ENCODE measurements around the gene LIN28A.

LIN28A gene

DNA sequence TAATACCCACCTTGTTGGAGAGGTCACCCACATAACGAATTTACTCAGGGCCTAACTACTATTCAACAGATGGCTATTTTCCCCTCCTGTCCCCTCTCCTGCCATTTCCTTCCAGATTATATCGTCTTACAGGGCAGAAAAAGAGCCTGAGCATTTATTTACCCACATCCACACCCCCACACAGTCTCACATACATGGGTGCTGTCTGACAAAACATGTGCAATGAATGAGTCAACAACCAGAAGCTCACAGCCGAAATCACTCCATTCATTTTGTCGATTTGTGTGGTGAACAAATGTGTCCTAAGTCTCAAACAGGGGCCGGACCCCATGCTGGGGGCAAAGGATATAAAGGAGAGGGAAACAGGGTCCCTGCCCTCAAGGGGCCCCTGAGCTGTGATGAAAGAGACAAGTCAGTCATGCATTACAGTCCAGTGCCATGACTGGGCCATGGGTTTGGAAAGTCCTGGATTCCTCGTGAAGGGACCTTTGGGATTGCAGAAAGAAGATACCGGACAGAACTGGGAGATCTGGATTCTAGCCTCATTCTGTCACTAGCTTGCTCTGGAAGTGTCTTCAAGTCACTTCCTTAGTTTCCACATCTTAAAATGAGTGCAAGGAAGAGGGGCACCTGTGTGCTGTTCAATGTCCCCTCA lies 21.7 kb upstream of the LIN28A start:
- DNase-seq: no peak

DNA sequence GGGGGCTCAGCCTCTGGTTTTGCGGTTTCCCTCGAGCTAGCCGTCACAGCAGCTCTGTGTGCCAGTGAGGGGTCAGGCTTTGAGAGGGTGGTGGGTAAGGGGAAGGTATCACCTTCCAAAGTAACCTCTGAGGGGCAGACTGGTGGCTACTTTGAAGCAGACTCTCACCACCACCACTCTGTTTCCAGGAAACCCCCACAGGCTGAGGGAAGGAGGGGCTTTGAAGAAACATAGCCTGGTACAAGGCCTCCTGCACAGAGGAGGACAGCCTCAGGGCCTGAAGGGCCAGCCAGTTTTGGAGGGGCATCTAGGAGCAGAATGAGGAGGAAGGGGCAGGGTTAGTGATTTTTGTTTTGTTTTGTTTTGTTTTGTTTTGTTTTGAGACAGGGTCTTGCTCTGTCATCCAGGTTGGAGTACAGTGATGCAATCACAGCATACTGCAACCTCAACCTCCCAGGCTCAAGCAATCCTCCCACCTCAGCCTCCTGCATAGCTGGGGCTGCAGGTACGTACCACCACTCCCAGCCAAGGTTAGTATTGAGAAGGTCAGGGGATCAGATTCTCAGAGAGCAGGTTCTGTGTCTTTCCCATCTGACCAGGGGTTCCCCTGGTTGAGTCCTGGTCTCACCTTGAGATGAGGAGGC lies 20.9 kb upstream of the LIN28A start:
- no peak for DNase-seq

DNA sequence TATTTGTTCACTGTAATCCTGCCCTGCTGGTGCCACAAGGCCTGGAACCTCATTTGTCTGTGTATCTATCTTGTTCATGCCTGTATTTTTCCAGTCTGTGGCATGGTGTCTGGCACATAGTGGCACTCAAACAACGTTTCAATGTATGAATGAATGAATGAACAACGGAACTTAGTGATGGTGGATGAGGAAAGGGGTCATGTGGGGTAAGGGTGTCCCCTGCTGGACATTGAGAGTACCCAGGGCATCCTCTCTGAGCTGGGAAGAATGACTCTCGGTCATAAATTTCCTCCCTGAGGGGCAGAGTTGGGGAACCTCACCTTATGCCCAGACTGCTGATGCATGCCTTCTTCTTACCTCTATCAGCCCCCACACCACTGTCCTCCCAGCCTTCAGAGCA lies 19.2 kb upstream of the LIN28A start:
- no peak for DNase-seq

DNA sequence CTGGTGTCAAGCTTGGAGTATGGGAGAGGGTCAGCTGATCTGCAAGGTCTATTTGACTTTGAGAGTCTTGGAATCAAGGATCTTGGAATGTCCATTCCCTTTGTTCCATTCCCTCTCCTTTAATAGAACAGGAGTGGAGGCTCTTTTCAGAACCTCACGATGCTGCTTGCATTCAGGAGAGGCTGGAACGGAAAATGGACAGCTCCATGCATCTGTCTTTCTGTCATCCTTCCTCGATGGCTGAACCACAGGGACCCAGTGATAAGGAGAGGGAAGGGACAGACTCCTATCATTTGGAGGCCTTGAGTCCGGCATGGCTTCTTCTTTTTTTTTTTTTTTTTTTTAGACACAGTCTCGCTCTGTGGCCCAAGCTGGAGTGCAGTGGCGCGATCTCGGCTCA lies 14.9 kb upstream of the LIN28A start:
- DNase-seq: no peak

DNA sequence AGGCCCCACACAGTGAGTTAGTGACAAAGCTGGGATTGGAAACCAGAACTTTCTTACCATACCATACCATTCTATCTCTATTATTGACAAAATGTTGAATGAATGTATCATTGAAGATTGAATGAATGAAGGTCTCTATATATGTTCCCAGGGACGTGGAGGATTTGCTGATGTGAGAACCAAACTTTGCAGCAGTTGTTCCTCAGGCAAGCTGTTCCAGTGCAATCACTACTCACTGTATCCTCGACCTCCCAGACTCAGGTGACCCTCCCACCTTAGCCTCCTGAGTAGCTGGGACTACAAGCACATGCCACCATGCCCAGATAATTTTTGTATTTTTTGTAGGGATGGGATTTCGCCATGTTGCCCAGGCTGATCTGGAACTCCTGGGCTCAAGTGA lies 11.6 kb upstream of the LIN28A start:
- no peak for DNase-seq

DNA sequence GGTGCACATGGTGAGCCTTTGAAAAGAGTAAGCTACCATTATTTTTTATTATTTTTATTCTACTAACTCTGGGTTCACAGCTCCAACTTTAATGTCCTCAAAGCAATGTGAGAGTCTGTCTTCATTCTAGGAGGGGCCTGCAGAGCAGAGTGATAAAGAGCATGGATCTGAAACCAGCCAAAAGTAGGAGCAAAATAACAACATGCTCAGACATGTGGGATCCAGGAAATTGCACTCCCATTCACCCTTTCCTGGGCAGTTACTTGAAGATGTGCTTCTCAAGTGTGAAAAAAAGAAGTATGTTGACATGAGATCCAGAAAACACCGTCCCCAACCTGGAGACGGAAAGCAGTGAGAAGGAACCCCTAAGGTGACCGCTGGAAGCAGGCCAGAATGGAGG lies 8.7 kb upstream of the LIN28A start:
- DNase-seq: no peak

DNA sequence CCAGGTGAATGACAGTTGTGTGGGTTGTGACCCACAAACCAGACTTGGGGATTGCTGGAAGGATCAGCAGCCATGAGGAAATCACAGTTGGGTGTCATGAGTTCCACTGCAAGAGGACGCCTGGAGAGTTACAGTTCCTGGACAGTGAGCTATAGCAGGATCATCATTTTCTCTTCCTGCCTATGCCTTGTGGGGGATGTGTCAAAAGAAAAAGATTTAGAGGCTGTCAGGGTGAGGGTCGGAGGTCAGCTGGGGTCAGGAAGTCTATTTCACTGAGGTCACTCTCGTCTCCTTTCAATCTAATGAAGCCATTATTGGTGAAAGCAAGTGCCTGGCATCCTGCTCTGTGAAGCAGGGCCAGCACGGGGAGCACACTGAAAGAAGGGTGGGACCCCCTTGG lies 7.0 kb upstream of the LIN28A start:
- DNase-seq: no peak

DNA sequence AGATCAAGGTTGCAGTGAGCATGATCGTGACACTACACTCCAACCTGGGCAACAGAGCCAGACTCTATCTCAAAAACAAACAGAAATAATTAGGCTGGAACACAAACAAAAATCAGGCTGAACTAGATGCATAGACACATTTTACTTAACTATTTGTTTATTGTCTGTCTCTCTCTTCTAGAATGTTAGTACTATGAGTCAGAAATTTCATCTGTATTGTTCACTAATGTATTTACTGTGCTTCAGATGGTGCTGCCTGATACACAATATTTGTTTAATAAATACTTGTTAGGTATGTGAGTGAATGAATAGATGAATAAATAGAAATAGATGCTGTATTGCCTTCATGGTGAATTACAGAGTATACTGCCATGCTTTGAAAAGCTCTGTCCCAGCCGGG lies 6.0 kb upstream of the LIN28A start:
- DNase-seq: no peak

DNA sequence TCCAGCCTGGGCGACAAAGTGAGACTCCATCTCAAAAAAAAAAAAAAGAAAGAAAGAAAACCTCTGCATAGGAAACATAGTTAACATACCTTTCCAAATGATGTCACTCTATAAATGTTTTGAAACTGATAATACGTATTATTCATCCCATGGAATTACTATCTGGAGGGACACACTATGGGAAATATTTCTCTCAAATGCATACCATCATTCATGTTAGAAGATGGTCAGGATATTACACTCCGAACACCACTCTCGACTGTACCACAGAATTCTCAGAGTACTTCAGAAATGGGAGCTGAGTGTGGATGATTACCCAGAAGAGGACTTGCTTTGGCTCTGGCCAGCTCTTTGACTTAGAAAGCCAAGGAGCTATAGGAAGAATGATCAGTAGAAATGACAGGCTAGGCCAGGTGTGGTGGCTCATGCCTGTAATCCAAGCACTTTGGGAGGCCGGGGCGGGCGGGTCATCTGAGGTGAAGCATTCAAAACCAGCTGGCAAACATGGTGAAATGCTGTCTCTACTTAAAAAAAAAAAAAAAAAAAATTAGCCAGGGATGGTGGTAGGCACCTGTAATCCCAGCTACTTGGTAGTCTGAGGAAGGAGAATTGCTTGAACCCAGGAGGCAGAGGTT lies 5.2 kb upstream of the LIN28A start:
- DNase-seq: no peak

DNA sequence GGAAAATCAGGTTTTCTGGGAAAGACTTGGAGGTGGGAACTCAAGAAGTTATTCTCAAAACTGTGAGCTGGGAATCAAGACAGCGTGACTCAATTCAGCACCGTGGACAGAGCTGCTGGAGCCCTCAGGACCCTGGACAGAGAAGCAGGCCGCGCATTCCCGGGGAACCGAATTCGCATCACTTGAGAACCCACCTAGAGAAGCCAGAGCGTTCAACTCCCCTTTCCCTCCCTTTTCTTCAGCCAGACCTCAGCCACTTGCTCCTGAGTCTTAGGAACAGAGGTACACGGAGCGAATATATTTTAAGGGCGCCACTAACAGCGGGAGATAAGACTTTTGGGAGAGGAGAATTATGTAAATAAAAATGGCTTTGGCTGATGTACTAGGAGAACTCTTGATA lies 2.0 kb upstream of the LIN28A start:
- no peak for DNase-seq

DNA sequence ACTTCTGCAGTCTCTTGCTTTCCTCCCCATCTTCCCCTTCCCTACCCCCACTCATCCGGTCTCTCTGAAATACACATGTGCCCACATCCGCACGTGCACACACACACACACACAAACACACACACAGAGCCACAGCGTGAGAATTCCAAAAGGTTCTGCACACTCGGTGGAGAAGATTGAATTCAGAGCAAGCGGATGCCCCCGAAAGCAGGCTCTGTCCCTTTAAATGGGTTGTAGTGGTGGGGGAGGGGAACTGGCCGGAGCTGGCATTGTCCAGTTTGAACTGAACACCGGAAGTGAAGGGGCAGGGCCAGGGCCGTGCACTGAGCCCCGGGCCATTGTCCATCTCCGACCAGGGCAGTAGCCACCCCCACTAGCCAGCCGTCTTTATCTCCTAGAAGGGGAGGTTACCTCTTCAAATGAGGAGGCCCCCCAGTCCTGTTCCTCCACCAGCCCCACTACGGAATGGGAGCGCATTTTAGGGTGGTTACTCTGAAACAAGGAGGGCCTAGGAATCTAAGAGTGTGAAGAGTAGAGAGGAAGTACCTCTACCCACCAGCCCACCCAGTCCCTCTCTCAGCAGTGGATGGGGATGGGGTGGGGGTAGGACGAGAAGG lies 1.3 kb upstream of the LIN28A start:
- DNase-seq: no peak

DNA sequence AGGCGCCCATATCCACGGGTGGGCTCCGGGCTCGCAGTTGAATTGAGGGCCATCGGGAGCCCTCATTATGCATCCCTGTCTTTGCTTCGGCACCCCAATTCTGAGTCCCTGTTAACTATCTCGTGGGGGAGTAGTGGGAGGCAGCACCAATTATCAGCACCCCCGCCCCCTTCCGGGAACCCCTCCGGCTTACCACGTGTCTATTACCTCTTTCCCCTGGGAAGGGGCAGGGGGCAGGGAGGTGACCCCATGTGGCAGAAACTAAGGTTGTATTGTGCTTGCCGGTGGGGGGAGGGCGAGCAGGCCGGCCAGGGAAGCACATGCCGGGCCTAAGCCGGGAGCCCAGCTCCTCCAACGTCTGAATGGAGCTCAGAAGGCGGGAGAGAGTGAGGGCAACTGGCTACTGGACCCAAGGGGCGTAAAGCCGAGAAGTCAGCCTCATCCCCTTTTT lies 1.0 kb downstream of the LIN28A start:
- DNase-seq: no peak

DNA sequence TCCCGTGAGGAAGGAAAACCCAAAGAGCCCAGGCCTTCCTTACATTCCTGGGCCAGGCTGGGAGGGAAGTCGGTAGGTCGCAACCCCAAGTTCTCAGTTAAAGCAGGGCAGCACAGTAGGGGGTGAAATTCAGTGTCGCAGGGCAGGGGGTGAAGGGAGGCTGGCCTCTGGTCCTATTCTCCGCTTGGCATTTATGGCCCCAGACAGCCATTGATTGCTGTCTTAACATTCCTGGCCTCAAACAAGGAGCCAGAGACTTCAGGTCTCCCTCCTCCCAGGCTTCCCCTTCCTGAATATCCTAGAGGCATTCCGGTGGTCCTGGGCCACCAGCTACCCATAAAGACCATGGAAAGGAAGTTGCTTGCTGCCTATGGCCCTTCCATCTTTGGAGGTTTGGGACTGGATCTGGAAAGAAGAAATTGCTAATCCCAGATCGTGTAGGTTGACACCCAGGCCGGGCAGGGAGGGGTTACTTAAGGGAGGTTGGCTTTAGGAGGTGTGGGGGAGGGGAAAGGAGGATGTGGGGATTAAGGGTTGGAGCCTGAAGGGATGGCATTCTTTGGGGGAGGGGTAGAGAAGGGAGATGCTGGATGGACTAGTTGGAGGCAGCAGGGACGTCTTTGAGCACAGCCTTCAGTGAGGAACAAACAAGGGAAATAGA lies 1.7 kb downstream of the LIN28A start:
- no peak for DNase-seq

DNA sequence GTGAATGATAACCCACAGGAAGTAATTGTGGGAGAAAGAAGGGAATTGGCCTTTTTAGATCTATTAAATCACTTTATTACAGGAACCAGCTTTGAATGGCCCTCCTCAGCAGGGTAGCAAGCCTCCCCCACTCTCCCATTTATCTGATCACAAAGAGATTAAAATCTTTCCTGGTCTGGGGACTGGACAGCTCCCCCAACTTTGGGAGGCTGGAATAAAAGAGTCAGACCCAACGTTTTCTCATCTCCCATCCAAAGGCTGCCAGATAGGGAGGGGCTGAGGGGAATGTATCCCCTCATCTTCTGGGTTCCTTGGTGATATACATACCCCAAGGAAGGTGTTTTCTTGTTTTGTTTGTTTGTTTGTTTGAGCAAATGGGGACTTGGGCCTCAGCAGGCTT lies 2.4 kb downstream of the LIN28A start:
- no peak for DNase-seq

DNA sequence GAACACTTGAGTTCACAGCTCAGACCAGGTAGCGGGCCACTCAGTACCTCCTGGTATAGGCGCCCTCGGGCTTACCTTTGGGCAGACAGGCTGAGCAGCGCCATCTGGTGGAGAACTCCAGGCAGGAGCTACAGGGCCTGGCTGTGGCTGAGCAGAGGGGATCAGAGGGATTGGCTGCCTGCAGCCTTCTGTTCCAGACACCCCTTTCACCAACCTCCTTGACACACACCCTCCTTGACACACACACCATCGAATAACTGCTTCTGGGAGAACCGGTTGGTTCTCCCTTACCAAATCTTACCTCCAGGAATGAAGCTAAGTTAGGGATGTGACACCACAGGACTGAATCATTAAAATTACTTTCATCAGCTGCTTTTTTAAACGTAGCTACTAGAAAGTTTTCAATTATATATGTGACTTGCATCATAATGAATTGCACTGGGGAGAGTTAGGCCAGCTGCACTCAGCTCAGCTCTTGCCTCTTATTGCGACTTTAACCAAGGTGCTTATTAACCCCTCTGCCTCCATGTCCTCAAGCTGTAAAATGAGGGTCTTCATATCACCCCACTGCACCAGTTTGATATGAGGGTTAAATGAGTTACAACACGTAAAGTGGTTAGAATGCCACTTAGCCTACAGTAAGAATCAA lies 6.6 kb downstream of the LIN28A start:
- DNase-seq: peak; percentile 47

DNA sequence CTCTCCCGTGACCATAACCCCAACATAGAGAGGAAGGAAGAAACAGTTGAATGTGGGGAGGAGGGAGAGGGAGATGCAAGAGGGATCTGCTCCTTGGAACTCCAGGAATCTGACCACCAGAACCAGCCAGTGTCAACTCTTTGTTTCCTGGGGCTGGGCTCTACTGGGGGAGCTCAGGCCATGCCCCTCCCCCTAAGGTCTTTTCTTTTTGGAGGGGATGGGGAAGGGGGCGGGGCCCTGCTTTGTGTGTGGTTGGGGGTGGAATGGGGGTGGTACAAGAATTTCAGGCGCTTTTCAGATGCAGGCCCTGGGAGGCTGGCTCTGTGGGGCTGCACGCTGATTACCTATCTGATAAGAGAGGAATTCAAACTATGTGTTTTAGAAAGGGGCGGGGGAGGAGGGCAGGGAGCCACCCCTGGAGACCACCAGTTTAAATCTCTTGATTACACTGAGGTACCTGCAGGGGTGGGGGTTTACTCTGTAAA lies 8.3 kb downstream of the LIN28A start:
- no peak for DNase-seq

DNA sequence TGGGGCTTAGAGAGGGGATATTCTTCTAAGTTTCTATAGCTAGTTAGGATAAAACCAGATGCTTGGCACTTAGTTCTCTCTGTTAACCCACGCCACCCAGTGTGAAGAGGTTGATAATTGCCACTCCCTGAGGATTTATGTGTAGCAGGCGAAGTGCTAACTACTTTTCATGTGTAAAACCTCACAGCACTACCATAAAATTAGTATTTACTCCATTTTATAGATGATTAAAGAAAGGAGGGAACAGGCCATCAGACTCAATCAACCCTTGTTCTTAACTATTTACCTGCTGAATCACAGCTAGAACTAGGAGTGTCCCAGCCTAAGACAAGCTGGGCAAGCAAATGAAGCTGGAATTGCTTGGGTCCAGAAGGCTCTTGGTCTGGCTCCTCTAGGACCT lies 8.9 kb downstream of the LIN28A start:
- DNase-seq: no peak

DNA sequence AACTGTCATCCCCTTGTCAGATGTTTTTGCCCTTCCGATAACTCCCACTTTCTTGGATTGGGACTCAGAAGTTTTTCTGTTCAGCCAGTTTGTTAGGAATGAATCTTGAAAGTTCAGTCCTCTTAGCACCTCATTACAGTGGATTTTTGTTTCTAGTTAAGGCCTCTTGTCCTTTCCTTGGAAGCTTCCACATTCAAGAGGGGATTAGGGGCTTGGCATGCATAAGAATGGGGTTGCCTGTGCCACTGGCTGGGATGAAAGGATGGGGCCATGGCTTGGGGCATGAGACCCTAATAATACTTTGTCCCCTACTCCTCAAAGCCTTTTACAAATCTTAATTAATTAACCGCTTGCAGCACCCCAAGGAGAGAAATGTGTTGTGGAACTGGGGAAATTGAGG lies 19.1 kb downstream of the LIN28A start:
- no peak for DNase-seq

DNA sequence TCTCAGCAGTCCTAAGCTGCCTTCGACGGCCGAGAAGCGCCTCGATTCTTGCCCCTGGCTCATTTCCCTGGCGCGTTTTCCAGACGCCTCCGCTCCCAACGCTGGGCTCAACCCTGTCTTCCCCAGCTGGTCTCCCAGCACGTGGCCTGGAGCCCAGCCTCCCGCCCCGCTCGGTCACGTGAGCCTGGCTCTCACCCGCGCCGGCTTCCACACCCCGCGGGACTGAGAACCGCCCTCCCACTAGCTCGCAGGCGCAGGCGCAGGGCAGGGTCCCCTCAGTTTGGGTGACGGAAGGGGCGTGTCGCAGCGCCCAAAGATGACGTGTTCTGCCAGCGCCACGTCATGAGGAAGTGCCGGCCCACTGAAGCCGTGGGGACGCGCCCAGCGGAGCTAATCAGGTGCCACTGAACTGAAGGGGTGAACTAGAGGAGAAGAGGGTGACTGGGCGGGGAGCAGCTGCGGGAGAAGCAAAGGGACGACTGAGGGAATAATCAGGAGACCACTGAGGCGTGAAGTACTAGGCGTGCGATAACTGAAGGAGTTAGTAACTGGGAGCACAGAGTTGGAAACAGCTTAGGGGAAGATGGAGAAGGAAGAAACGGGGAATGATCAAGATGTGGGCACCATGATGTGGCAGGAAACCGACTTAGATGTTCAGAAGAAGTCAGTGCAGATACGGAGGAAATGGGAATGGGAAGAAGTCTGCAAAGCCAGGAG lies 21.5 kb downstream of the LIN28A start, which contains the start of gene DHDDS:
DHDDS (plus strand) TSS at position 343 of the 717 bp plus-strand sequence. CDS start 625 bp downstream, outside the sequence.
- peak; percentile 97 for DNase-seq

DNA sequence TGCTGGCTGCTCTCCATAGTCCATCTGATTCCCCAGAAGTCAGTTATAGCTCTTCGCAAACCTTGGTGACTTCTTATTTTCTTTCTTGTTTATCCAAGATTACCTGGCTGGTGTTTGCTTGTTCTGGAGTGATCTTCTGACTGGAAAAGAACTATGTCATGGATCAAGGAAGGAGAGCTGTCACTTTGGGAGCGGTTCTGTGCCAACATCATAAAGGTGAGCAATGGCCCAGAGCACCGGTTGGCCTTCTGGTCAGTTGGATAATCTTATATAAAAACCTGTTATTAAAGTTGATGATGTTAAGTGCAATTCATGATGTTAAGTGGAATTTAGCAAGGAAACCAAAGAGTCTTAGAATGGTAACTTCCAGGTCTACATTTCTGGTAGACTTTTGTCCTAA lies 22.2 kb downstream of the LIN28A start:
- DNase-seq: no peak

DNA sequence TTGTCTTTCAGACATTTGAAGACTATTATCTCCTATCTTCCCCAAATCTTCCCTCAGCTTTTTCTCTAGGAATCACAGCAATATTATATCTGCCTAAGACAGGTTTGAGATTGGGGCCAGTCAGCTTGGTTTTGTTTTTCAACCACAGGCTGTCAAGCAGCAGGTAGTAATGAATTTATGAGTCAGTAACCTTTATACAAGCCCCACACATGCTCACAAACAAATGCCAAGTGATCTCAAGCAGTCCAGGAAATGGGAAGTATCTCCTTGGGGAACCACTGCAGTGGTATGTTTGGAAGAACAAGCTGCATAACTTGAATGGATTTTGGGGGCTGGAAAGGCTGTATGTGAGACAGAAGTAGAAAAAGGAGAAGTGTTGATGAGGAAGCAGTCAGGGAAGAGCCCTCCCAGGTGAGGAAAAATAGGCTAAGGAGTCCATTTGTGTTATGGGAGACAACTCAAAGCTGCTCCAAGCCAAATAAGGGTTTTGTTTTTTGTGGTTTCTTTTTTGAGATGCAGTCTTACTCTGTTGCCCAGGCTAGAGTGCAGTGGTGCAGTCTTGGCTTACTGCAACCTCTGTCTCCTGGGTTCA lies 23.6 kb downstream of the LIN28A start:
- DNase-seq: no peak

DNA sequence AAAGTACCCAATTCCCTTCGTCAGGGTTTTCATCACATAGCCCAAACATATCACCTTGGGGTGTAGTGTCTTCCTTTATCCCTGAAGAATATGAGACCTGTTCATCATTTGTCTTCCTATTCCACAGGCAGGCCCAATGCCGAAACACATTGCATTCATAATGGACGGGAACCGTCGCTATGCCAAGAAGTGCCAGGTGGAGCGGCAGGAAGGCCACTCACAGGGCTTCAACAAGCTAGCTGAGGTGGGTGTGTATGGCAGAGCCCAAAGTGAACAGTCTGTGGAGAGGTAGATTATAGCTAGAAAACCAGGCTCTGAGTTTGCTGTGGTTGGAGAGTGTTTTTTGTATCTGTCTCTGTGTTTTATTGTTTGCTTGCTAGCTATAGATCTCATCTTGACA lies 27.4 kb downstream of the LIN28A start:
- DNase-seq: no peak

Data from DMS79 (cell line).